ENCODE measurements around the gene TRIM60.
"Not testable (repeated sequence)": the region's sequence is repeated elsewhere in the genome, so short reads cannot be mapped to it uniquely, and the experiment has no call there.

The TRIM60 gene

DNA sequence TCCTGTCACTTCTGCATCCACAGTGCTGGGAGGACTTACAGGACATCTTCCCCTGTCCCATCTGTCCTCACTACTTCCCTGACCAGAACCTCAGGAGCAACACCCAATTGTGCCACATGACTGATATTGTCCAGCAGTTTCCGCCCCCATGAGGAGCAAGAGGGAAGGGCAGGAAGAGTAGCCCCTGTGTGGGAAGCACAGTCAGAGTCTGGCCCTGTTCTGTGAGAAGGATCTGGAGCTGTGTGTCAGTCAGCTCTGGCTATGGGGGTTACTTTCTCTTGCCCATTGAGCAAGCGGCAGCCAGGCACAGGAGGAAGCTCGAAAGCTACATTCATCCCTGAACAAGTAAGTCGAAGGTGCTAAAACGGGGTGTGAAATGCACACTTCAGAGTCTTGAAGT is 14.8 kb upstream of the TRIM60 start:
- H3K4me3 ChIP-seq (ENCODE audit: low read length): no peak overlapping the region
- TF ChIP-seq, protein P1, sequence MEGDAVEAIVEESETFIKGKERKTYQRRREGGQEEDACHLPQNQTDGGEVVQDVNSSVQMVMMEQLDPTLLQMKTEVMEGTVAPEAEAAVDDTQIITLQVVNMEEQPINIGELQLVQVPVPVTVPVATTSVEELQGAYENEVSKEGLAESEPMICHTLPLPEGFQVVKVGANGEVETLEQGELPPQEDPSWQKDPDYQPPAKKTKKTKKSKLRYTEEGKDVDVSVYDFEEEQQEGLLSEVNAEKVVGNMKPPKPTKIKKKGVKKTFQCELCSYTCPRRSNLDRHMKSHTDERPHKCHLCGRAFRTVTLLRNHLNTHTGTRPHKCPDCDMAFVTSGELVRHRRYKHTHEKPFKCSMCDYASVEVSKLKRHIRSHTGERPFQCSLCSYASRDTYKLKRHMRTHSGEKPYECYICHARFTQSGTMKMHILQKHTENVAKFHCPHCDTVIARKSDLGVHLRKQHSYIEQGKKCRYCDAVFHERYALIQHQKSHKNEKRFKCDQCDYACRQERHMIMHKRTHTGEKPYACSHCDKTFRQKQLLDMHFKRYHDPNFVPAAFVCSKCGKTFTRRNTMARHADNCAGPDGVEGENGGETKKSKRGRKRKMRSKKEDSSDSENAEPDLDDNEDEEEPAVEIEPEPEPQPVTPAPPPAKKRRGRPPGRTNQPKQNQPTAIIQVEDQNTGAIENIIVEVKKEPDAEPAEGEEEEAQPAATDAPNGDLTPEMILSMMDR (conservative IDR thresholded peaks at IDR 0.05; ENCODE audit: low read length): peak; percentile 41
- no peak for DNase-seq (ENCODE audit: low read depth)

DNA sequence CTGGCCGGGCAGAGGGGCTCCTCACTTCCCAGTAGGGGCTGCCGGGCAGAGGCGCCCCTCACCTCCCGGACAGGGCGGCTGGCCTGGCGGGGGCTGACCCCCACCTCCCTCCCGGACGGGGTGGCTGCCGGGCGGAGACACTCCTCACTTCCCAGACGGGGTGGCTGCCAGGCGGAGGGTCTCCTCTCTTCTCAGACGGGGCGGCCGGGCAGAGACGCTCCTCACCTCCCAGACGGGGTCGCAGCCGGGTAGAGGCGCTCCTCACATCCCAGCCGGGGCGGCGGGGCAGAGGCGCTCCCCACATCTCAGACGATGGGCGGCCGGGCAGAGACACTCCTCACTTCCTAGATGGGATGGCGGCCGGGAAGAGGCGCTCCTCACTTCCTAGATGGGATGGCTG is 11.8 kb upstream of the TRIM60 start:
- not testable (repeated sequence) for H3K4me3 ChIP-seq (ENCODE audit: low read length); DNase-seq (ENCODE audit: low read depth)

DNA sequence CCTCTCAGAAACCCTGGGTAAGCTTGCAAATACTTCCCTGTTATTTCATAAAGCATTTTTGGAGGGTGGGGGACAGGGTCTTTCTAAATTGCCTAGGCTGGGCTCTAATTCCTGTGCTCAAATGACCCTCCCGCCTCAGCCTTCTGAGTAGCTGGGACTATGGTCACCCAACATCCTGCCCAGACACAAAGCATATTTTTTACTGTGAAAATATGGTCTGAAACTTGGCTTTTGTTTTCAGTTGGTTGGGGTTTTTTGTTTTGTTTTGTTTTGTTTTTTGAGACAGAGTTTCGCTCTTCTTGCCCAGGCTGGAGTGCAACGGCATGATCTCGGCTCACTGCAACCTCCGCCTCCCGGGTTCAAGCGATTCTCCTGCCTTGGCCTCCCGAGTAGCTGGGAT is 6.0 kb upstream of the TRIM60 start:
- not testable (repeated sequence) for DNase-seq (ENCODE audit: low read depth); H3K4me3 ChIP-seq (ENCODE audit: low read length)

DNA sequence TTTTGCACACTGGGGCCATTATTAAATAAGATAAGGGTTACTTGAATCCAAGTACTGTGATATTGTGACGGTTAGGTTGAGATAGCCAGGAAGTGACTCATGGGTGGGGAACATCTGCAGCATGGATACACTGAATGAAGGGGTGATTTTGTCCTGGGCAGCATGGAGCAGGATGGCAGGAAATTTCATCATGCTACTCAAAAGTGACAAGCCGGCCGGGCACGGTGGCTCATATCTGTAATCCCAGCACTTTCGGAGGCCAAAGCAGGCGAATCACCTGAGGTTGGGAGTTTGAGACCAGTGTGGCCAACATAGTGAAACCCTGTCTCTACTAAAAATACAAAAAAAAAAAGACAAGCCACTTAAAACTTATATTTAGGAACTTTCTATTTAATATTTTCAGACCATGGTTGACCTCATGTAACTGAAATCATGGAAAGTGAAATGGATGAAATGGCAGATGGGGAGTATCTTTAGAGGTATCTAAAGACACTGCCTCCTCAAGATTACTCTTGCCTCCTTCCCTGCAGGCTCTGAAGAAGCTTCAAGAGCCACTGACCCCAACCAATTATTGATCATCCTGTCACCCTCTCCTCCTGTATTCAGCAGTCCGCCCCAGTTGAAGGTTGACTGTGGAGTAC is 3.9 kb upstream of the TRIM60 start:
- no peak overlapping the region for H3K4me3 ChIP-seq (ENCODE audit: low read length)
- no peak for DNase-seq (ENCODE audit: low read depth)
- TF ChIP-seq, protein P1 (conservative IDR thresholded peaks at IDR 0.05; ENCODE audit: low read length): no peak

DNA sequence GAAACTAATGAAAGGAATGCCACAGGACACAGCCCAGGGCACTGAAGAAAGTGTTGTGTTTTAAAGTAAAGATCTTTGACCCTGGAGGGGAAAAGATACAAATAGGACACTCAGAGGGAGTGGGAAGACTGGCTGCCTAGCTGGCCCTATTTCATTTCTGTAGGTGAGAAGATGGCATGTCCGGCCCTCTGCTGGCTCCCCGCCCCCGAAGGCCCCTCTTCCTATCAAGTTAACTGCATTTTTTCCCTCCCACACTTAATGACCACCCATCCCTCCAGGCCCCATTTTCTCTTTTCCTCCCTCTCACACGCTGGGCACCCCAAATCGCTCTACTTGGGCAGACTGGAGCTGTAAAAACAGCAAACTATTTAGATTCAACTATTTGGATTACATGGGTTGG is 16.4 kb downstream of the TRIM60 start:
- no peak overlapping the region for H3K4me3 ChIP-seq (ENCODE audit: low read length)
- DNase-seq (ENCODE audit: low read depth): no peak
- TF ChIP-seq, protein P1 (conservative IDR thresholded peaks at IDR 0.05; ENCODE audit: low read length): no peak

DNA sequence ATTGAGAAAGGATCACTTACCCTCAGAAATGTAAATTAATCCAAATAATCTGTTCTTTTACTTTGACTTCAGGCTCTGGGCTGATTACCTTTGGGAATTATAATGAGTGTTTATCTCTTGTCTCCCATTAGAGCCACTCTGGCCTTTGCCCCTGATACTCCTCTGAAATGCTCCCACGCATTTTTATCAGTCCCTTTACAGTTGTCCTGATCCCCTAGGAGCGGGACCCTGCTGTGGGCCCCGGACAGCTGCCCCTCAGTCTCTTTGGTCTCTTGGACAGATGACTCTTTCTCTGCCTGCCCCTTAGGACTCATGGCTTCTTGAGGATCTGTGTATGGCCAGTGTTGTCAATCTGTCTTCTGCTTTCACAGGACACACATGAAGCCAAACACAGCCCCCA is 20.8 kb downstream of the TRIM60 start:
- H3K4me3 ChIP-seq (ENCODE audit: low read length): no peak overlapping the region
- DNase-seq (ENCODE audit: low read depth): no peak
- TF ChIP-seq, protein P1 (conservative IDR thresholded peaks at IDR 0.05; ENCODE audit: low read length): no peak

DNA sequence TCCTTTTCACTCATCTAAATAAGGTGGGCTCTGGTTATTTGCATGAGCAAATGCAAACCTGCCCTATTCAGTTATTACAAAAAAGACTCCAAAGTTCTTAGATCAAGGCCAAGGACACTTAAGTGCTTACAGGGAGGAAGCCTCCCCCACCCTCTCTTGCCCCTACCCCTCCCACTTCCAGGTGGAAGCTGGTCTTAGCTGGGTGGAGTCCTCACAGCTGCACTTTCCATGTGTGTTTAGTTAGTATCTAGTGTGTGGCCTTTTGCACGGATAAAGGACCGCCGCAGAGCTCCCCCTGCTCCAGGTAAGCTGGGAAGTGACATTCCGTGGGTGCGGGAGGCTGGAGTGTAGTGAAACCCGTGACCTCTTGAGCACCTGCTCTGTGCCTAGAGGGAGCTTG is 21.8 kb downstream of the TRIM60 start, which contains the start of gene TRIM75:
Gene TRIM75 (plus strand): TSS at position 222 of the 400 bp plus-strand sequence. CDS start 5,282 bp downstream, outside the sequence.
- TF ChIP-seq, protein P1 (conservative IDR thresholded peaks at IDR 0.05; ENCODE audit: low read length): no peak
- H3K4me3 ChIP-seq (ENCODE audit: low read length): no peak within 1 kb of the TSS
- no peak for DNase-seq (ENCODE audit: low read depth)

DNA sequence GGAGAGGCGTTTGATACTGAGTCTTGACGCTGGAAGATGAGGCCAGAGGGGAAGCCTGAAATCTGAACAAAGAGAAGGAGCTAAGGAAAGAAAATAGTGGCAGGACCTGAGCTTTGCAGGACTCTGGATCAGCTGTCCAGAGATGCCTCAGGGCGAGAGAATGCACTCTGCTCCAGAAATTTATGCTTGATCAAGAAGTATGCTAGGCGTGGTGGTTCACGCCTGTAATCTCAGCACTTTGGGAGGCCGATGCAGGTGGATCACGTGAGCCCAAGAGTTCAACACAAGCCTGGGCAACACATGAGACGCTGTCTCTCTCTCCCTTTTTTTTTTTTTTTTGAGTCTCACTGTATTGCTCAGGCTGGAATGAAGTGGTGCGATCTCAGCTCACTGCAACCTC is 23.8 kb downstream of the TRIM60 start:
- no peak for DNase-seq (ENCODE audit: low read depth)
- TF ChIP-seq, protein P1 (conservative IDR thresholded peaks at IDR 0.05; ENCODE audit: low read length): no peak
- no peak overlapping the region for H3K4me3 ChIP-seq (ENCODE audit: low read length)
